Stimulated activated CD8-positive, alpha-beta memory T cell treated with anti-CD3 and anti-CD28 coated beads, Interleukin-12 subunit alpha, Interleukin-12 subunit beta, amount 100 ng/mL, for 4 hours (primary cell): Measurements from ENCODE around the gene SLBP.
A peak's percentile ranks its signal among the peaks of the same experiment; 100 is the strongest.

Source experiments
- DNase-seq: peaks from one replicate; pipeline ENCODE4 v3.0.0-alpha.2; 2020; ENCODE audit warnings: low read depth

The SLBP gene

GRCh38 chr4:1712216-1713002 is at the start of gene SLBP:
SLBP (minus strand) TSS chr4:1712319; CDS start chr4:1712188, 131 bp downstream.
- peak; percentile 96 for DNase-seq

- no peak for DNase-seq
Measured at GRCh38 chr4:1761130-1761689, 49.1 kb upstream of the SLBP start.

- no peak for DNase-seq
Measured at GRCh38 chr4:1760521-1761071, 48.5 kb upstream of the SLBP start.

GRCh38 chr4:1759818-1760223 is 47.7 kb upstream of the SLBP start:
- DNase-seq: no peak

DNA sequence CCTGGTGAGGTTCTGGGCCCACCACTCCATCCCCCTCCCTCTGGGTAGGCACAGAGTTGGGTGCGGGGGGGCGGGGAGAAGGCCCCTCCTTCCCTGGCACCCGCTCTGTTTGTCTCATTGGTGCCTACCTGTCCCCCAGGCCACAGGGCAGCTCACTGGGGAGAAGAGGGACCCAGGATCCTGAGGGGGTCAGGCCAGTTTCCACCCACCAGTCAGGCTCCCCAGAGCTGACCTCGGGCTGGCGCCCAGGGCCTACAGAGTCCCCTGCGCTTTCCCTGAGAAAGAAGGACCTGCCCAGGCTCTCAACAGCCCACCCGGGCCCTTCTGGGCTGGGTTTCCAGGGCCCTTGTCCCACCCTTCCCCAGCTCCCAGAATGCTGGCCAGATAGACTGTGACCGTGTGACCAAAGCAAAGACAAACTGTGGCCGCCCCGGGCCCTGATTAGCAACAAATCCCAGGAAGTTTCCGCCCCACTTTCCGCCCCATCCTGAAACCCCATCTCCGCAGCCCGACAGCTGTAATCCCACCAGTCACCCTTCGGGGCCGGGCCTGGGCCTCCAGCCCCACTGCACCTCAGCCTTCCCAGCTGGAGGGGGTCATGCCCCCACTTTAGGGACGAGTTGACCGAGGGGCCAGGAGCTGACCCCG is 47.2 kb upstream of the SLBP start:
- no peak for DNase-seq

DNA sequence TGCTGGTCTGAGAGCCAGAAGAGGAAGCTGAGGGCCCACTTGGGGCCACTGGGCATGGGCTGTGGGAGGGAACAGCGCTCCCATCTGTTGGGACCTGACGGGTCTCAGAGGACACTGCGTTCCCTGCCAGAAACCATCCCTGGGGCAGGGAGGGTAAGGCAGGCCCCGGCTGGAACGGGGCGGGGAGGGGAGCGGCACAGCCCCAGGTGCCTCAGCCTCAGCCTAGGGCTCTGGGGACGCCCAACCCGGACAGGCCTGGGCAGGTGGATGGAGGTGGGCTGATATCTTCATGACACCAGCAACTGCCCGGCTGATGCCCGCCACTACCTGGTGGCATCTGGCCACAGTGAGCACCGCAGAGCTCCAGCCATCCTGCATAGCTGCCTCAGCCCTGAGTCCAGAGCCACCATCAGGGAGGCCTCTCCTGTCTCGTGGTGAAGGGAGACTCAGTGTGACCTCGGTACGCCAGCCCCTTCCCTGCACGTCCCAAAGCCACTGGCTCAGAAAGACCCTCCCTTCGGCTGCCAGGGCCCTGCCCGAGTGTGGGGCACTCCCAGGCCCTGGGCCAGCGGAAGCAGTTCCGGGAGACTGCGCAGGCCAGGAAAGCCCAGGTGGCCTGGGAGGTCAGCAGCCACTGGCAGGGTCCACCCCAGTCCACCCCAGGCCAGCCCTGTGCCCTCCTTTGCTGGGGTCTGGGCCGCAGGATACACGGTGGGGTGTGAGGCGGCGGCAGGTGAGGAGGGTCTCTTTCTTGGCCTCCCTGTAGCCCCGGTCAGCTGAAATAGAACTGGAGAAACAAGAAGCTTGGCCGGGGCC is 46.4 kb upstream of the SLBP start:
- no peak for DNase-seq

DNA sequence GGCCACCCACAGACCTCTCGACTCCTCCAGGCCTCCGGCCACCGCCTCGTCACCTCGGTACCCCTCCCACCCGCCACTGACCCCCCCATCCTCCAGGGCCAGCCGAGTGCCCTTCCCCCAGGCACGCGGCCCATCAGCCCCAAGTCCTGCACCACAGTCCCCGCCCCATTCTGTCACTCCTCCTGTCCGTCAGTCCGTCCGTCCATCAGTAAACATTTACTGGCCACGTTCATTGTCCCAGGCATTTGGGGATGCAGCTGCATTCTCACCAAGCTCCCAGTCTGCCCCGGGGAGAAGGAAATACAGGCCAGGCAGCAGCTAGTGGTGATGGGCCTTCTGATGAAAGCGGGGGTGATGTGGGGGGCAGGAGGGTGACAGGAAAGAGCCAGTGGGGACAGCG is 45.7 kb upstream of the SLBP start:
- DNase-seq: no peak

GRCh38 chr4:1756893-1757779 is 45.0 kb upstream of the SLBP start:
- no peak for DNase-seq

DNA sequence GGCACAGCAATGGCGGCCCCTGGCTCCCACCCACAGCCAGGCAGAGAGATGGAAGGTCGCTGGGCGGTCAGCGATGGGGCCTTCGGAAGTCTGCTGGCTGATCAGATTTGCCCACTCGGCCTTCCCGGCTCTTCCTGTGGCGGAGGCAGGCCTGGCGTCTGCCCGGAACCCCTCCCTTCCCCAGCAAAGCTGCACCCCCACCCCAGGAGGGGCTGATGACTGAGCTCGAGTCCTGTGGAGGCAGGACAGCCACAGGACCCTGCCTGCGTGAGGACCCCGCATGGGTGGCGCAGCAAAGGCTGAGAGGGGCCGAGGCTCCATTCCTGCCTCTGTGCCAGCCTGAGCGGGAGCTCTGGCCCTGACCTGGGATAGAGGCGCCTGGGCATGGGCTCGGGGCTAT is 44.0 kb upstream of the SLBP start:
- DNase-seq: no peak

- DNase-seq: no peak
Measured at GRCh38 chr4:1755297-1755696, 43.2 kb upstream of the SLBP start.

DNA sequence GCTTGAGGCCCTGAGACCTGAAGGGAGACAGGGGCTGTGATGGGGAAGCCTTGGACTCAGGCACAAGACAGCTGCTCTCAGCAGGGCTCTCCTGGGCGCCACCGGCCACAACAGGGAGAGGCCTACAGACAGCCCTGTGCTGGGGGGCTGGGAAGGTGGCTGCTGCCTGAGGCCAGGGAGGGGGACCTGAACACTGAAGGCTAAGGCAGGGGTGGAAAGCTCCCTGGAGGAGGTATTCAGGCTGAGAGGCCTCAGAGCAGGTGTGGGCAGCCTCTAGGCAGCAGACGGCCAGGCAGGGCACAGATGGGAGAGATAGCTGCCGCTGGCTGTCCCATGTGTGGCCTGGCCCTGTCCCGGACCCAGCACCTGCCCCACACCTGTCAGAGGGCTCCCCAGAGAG is 42.2 kb upstream of the SLBP start:
- DNase-seq: no peak

GRCh38 chr4:1753697-1754311 is 41.7 kb upstream of the SLBP start:
- no peak for DNase-seq

- DNase-seq: no peak
Measured at GRCh38 chr4:1753294-1753696, 41.2 kb upstream of the SLBP start.

DNA sequence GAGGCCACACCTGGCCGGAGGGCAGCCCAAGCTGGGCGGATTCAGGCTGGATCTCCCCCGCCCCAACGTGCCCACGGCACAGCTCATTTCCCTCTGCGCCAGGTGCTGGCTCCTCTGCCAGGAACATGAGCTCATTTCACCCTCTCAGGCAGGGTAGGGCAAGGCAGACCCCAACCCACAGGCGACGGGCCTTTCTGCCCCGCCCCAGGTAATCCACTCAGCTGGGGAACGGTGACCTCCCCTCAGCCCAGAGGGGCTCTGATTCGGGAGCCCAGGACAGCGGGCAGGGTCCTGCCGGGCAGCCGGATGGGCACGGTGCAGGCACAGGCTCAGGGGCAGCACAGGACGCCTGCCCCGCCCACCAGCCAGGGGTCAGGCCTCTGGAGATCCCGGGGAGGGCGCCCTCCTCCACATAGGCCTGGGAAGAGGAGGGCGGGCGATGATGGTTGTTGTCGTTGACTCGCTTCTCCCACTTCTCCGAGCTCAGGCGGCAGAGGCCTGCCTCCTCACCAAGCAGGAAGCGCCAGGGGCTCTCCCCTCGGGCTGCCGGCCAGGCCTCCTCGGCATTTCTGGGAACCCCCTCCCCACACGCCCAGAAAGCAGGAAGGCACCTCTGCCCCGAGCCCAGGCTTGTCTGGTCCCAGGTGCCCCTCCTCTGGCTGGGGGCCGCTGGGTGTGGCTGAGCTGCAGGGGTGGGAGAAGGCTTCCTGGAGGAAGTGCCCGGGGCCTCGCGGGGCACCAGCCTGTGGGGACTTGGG is 40.3 kb upstream of the SLBP start:
- no peak for DNase-seq

GRCh38 chr4:1751919-1752283 is 39.8 kb upstream of the SLBP start:
- DNase-seq: no peak

DNA sequence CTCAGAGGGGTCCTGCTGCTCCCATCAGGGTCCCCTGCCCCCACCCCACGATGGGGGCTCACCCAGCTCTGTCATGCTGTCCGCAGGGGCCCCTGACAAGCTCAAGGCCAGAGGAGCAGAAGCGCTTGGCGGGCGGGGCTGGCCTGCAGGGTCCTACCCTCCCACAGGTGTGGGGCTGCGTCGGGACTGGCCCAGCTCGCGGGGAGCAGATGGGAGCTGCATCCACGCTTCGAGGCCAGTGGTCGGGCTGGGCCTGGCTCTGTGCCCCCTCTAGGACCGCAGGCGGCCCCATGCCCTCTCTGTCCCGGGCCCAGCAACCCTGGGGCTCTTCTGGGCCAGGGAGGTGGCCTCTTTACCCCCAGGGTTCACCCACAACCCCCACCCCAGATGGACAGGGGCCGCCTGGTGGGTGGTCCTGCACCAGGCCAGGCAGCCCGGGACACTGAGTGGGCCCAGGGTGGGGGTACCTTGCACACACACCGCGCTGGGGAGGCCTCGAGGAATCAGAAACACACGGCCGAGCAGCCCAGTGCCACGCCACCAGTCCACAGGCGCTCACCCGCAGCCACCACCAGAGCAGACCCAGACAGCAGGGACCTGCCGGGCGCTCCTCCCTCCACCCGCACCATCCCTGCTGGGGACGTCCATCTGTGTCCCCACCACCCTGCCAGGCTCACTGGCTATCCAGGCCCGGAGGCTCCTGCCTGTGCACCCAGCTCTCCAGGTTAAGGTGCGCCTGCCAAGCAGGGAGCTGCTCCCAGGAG is 39.2 kb upstream of the SLBP start:
- no peak for DNase-seq

DNA sequence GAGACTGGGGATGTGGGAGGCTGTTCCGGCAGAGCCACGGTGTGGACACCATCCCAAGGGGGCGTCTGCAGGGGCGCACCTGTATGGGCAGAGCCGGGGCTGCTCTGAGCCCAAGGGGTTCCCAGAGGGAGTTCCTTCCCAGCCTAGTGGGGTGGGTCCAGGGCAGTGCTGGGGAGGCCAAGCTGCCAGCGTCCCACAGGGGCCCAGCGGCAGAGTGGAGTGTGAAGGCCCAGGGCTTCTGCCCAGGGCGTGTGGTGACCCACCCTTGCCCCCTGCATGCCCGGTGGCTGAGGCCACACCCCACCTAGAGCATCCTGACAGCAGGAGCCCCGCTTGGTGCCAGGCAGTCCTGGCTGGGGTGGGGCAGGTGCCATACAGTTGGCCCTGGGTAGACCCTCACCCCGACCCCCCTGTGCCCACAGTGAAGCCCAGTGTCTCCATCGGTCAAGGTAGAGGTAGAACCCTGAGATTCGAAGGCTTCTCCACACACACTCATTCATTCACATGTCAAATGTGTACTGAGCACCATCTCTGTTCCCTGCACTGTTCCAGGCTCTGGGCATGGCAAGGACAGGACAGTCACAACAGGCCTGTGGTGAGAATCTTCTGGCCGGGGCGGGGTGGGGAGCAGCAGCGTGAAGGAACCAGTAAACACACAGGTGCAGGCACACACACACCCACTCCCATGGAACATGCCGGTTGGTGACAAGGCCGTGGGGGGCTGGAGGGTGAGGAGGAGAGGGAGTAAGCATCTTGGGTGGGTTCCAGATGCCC is 38.4 kb upstream of the SLBP start:
- no peak for DNase-seq

GRCh38 chr4:1749826-1750225 is 37.7 kb upstream of the SLBP start:
- no peak for DNase-seq

- no peak for DNase-seq
Measured at GRCh38 chr4:1749370-1749769, 37.3 kb upstream of the SLBP start.
